Measurements from ENCODE around the gene PRICKLE2.

DNA sequence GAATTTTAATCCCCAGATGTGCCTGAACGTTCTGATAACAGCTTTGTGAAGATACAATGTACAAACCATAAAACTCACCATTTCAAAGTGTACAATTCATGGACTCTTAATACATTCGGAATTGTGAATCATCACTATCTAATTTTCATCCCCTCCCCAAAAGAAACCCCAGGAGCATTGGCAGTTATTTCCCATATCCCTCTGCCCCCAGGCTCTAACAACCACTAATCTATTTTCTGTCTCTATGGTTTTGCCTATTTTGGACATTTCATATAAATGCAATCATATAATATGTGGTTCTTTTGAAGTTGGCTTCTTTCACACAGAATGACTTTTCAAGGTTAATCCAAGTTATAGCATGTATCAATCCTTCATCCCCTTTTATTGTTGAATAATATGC is 25.3 kb downstream of the PRICKLE2 start:
- TF ChIP-seq, protein P1, sequence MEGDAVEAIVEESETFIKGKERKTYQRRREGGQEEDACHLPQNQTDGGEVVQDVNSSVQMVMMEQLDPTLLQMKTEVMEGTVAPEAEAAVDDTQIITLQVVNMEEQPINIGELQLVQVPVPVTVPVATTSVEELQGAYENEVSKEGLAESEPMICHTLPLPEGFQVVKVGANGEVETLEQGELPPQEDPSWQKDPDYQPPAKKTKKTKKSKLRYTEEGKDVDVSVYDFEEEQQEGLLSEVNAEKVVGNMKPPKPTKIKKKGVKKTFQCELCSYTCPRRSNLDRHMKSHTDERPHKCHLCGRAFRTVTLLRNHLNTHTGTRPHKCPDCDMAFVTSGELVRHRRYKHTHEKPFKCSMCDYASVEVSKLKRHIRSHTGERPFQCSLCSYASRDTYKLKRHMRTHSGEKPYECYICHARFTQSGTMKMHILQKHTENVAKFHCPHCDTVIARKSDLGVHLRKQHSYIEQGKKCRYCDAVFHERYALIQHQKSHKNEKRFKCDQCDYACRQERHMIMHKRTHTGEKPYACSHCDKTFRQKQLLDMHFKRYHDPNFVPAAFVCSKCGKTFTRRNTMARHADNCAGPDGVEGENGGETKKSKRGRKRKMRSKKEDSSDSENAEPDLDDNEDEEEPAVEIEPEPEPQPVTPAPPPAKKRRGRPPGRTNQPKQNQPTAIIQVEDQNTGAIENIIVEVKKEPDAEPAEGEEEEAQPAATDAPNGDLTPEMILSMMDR (optimal IDR thresholded peaks at IDR 0.05 in 1 of 3, IDR thresholded peaks at IDR 0.05 in 1 of 3, conservative IDR thresholded peaks at IDR 0.05 in 1 of 3; ENCODE audit: extremely low read depth in 1 of 3, insufficient read depth in 2 of 3, low read length in 3 of 3), result no peak
- no peak for TF ChIP-seq EZH2 (IDR thresholded peaks at IDR 0.05; ENCODE audit: low read length)
